NCI-H446 (cell line): ENCODE data around the gene STUM.

Experiments
- DNase-seq, 2 experiments: peaks; one replicate each; lab custom pipeline; 2025; lab: John Stamatoyannopoulos, UW

Gene STUM

DNA sequence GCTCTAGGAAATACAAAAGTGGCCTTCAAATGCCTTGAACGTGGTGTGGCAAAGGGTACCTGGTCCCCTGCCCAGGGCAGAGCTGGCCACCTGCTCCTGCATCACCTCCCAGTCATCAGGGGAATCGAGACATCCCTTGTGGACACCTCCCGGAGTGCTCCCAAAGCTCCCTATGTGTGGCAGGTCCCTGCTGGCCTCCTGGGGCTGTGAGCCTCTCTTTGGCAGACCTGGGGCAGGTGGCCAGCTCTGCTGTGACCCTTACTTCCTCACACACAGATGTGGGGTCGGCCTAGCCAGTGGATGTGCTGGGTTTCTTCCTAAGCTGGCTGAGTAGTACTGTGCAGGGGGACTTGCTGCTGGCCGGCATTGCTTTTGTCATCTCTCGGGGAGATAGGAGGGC lies 104.0 kb downstream of the STUM start:
- DNase-seq, result no peak

- no peak for DNase-seq
These were observed 104.9 kb downstream of the STUM start for GRCh38 chr1:226653311-226653921.

GRCh38 chr1:226654046-226654667 lies 105.6 kb downstream of the STUM start:
- peak in 1 of 2 experiments; percentile 64 for DNase-seq

DNA sequence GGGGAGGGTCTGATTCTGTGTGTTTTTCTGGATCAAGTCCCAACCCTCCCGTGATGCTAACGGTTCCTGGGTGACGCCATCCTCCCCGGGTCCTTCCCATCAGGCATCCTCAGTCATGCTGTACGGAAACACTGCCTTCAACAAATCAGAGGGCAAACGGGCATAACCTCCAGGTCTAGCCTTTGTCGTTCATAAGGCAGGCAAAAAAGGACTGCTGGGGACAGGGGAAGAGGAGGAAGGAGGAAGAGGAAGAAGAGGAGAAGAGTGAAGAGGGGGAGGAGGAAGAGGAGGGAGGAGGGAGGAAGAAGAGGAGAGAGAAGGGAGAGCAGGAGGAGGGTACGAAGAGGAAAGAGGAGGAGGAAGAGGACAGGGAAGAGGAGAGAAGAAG lies 106.1 kb downstream of the STUM start:
- DNase-seq, result no peak

GRCh38 chr1:226655251-226656163 lies 106.9 kb downstream of the STUM start:
- no peak for DNase-seq

DNA sequence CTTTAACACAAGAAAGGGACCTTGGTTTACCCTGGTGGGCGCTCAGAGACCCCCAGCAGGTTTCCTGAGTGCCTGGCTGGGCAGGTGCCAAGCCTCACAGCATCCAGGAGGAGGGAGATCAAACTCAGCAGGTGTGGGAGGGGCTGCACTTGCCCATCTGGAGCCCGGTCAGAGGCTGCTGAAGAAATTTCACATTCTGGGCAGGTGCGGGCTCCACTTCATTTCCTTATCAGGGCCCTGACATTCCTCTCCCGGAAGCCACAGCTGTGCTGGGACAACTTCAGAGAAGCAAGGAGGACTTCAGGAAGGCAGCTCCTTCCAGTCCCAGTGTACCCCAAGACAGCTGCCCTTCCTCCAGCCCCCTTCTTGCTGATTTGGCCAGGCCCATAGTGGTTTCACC lies 107.6 kb downstream of the STUM start:
- DNase-seq, result no peak

DNA sequence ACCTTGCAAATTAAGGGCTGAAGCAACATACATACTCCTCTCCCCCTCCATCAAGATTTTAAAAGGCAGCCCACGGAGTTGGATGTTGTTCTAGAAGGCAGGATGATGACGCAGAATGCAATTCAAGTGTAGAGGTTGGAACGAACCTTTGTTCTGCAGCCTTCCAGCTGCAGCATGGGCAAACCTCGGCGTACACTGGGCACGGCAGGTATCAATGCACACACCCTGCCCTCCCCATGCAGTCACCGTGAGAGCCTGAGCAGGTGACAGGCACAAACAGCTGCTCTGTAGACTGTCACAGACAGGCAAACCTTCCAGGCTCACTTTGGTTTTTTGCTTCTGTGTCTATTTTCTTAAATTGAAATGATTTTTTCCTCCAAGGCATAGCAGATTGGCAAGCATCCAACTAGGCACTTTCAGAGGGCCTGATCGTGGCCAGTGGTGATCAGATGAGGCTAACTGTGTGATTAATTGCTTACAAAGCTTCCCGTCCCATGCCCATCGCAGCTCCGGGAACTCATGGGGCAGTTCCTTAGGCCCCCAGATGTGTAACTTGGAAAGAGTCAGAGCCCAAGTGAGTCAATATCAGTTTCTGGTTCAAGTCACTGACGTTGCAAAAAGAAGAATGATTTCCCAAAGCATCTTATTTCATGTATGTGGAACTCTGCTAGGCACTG lies 108.2 kb downstream of the STUM start:
- peak in 1 of 2 experiments; percentile 72 for DNase-seq

DNA sequence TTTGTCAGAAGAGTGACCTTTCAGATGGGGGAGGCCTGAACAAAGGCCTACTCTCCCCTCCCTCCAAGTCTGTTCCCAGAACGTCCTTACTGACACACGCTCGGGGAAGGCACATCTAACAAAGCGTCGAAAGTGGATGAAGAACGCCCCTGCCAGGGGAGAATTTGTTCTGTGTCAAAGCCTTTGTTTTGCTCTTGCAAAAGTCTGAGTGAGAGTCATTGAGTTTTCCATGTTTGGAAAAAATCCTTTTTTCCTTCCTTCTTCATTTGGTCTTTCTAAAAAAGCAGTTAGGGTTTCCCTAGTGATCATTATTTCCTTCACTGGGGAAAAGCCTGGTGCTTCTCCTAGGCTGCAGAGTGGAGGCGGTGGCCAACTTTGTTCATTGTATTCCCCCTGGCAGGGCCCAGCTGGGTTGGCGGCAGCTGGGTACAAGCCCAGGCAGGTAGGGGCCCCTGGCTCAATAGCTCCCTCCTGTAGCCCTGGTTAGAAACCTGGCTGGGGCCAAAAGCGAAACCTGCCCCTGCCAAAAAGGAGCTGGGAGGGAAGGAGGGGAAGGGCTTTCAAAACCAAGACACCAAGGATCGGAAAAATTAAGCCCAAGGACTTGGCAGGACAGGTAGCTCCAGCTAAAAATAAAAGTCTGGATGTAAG lies 109.5 kb downstream of the STUM start:
- peak; percentile 81 to 85 for DNase-seq

GRCh38 chr1:226658546-226659125 lies 110.1 kb downstream of the STUM start:
- DNase-seq, result no peak
